CD1c-positive myeloid dendritic cell (primary cell): ENCODE results near the gene ANO3.

Experiments used
- DNase-seq: peaks from one replicate; pipeline ENCODE4 v3.0.0-alpha.2; 2016; ENCODE audit errors: extremely low spot score

ANO3 gene

GRCh38 chr11:26493616-26494015 is 161.7 kb downstream of the ANO3 start:
- no peak for DNase-seq

GRCh38 chr11:26507229-26507628 is 175.3 kb downstream of the ANO3 start:
- no peak for DNase-seq

- no peak for DNase-seq
Measured at GRCh38 chr11:26510164-26510563, 178.2 kb downstream of the ANO3 start.

- DNase-seq: no peak
Measured at GRCh38 chr11:26510756-26511155, 178.8 kb downstream of the ANO3 start.

- no peak for DNase-seq
Measured at GRCh38 chr11:26512196-26512595, 180.3 kb downstream of the ANO3 start.

GRCh38 chr11:26519469-26519868 is 187.5 kb downstream of the ANO3 start:
- DNase-seq: no peak

- DNase-seq: no peak
Measured at GRCh38 chr11:26522912-26523610, 191.1 kb downstream of the ANO3 start.

- no peak for DNase-seq
Measured at GRCh38 chr11:26527685-26528084, 195.8 kb downstream of the ANO3 start.

- no peak for DNase-seq
Measured at GRCh38 chr11:26537341-26537740, 205.4 kb downstream of the ANO3 start.

GRCh38 chr11:26539517-26539916 is 207.6 kb downstream of the ANO3 start:
- DNase-seq: no peak

- no peak for DNase-seq
Measured at GRCh38 chr11:26541870-26542269, 209.9 kb downstream of the ANO3 start.

- no peak for DNase-seq
Measured at GRCh38 chr11:26549176-26549575, 217.2 kb downstream of the ANO3 start.

GRCh38 chr11:26550022-26550421 is 218.1 kb downstream of the ANO3 start:
- no peak for DNase-seq

GRCh38 chr11:26551186-26551801 is 219.4 kb downstream of the ANO3 start:
- DNase-seq: no peak

GRCh38 chr11:26553182-26553581 is 221.3 kb downstream of the ANO3 start:
- DNase-seq: no peak

GRCh38 chr11:26554455-26554854 is 222.5 kb downstream of the ANO3 start:
- no peak for DNase-seq

GRCh38 chr11:26556582-26556981 is 224.7 kb downstream of the ANO3 start:
- DNase-seq: no peak

- DNase-seq: no peak
Measured at GRCh38 chr11:26557666-26558065, 225.7 kb downstream of the ANO3 start.

GRCh38 chr11:26558190-26558589 is 226.3 kb downstream of the ANO3 start:
- DNase-seq: no peak

GRCh38 chr11:26569646-26570045 is 237.7 kb downstream of the ANO3 start:
- no peak for DNase-seq

- DNase-seq: no peak
Measured at GRCh38 chr11:26571861-26572654, 240.1 kb downstream of the ANO3 start, which contains the start of gene MUC15. MUC15 (minus strand) TSS chr11:26572263; CDS start chr11:26567094, 5,169 bp downstream.

- DNase-seq: no peak
Measured at GRCh38 chr11:26572770-26573402, 241.0 kb downstream of the ANO3 start.
